A673 (cell line): ENCODE results near the gene KRT28. TPM values are rescaled to one million over a fixed set of nuclear protein-coding genes. Genes with fewer than 3 reads are reported as not detected.
A peak's percentile ranks its signal among the peaks of the same experiment; 100 is the strongest.

Experiments
- BruUV-seq: library from RNA; stranded (reverse); fragments of 400-500 nt; replicated peaks from 2 replicates; lab custom pipeline; 2021; lab: Mats Ljungman, UMichigan
- CTCF ChIA-PET: fragments of 300-600 bp; sonication (Branson Sonifier 250); formaldehyde crosslinking; loops from one replicate; lab custom pipeline; 2022; ENCODE audit warnings: antibody characterized with exemption; lab: Charles Lee
- POLR2A ChIA-PET: fragments of 300-600 bp; sonication (Branson Sonifier 250); formaldehyde crosslinking; loops from one replicate; lab custom pipeline; 2022; ENCODE audit warnings: antibody characterized with exemption; ENCODE audit not compliant: low non-redundant PET; lab: Charles Lee
- DNase-seq: peaks from one replicate; pipeline ENCODE4 v3.0.0-alpha.2; 2015; ENCODE audit warnings: low spot score
- H3K27ac ChIP-seq: fragments of 200-600 bp; sonication (generic); 2 replicates; pipeline ENCODE4 v1.5.1; 2016; ENCODE audit warnings: mixed run types, low read depth, mild to moderate bottlenecking, mixed read lengths, antibody characterized with exemption, low read length; ENCODE audit not compliant: poor library complexity, severe bottlenecking
- H3K27me3 ChIP-seq: fragments of 200-600 bp; sonication (generic); replicated peaks from 2 replicates; pipeline ENCODE4 v1.6.1; 2017; ENCODE audit warnings: mixed run types, low read depth, mild to moderate bottlenecking, mixed read lengths, antibody characterized with exemption, low read length; ENCODE audit not compliant: insufficient read depth, poor library complexity
- H3K36me3 ChIP-seq: fragments of 200-600 bp; sonication (generic); 2 replicates; pipeline ENCODE4 v1.6.1; 2016; ENCODE audit warnings: mixed run types, mild to moderate bottlenecking, mixed read lengths, antibody characterized with exemption, low read length; ENCODE audit not compliant: insufficient read depth, poor library complexity, severe bottlenecking
- H3K4me1 ChIP-seq: fragments of 200-600 bp; sonication (generic); 2 replicates; pipeline ENCODE4 v1.6.1; 2017; ENCODE audit warnings: mixed run types, mild to moderate bottlenecking, mixed read lengths, antibody characterized with exemption, low read length; ENCODE audit not compliant: insufficient read depth, poor library complexity, severe bottlenecking
- H3K4me3 ChIP-seq: fragments of 200-600 bp; sonication (generic); 2 replicates; pipeline ENCODE4 v1.5.1; 2016; ENCODE audit warnings: low read depth, mixed run types, mild to moderate bottlenecking, mixed read lengths, low read length; ENCODE audit not compliant: poor library complexity, severe bottlenecking
- H3K9me3 ChIP-seq: fragments of 200-600 bp; sonication (generic); 2 replicates; pipeline ENCODE4 v1.6.1; 2016; ENCODE audit warnings: mixed run types, low read depth, mild to moderate bottlenecking, mixed read lengths, antibody characterized with exemption, low read length; ENCODE audit not compliant: poor library complexity, severe bottlenecking
- EZH2 ChIP-seq: fragments of 200-600 bp; sonication (generic); IDR thresholded peaks from 2 replicates; pipeline ENCODE4 v1.6.1; 2017; ENCODE audit warnings: borderline replicate concordance, low read depth, mild to moderate bottlenecking, mixed read lengths, antibody characterized with exemption, low read length; ENCODE audit not compliant: poor library complexity, severe bottlenecking
- intact Hi-C: fragments of 100-400 bp; cut with micrococcal nuclease; formaldehyde crosslinking; loops from one replicate; pipeline ENCODE4 v1.10.0; 2022; ENCODE audit not compliant: unreplicated experiment
- total RNA-seq: library from RNA; stranded (reverse); gene quantifications from 2 replicates; pipeline ENCODE4 v1.2.3, GENCODE V29; 2021
- TF ChIP-seq, protein P1 (sequence below): fragments of 300-800, 200-600 bp; sonication (generic); conservative IDR thresholded peaks from 2 replicates; pipeline ENCODE4 v1.5.1; 2017; ENCODE audit warnings: low read depth, mild to moderate bottlenecking, antibody characterized with exemption, low read length, moderate library complexity, mixed read lengths

The KRT28 gene
- total RNA-seq, 1 experiment from 2014 or later, result not detected

DNA sequence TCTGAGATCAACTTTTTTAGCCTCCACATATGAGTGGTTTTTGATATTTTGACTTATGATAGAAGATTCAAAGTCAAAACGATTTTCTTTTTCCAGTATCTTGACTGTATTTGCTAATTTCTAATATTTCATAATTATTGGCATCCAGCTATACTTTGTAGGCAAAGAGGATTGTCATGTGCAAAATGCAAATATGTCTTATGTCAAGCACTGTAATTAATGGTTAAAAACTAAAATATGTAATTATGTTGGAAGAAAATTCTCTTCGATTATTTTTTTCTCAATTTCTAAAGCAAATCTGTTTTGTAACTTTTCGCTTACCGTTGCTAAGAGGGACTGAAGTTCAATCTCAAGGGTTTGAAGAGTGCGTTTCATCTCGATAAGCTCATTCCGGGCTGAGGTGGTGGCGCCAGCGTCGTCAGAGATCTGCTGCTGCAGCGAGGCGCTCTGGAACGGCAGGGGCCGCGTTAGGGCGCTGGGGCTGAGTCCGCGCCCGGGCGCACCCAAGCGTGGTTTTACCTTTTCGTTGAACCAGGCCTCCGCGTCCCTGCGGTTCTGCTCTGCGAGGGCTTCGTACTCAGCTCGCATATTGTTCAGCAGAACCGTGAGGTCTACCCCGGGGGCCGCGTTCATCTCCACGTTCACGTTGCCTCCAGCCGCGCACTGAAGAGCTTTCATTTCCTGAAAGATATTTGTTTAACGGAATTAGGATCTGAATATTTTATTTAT, 20.4 kb downstream of the KRT28 start:
- TF ChIP-seq, protein P1, sequence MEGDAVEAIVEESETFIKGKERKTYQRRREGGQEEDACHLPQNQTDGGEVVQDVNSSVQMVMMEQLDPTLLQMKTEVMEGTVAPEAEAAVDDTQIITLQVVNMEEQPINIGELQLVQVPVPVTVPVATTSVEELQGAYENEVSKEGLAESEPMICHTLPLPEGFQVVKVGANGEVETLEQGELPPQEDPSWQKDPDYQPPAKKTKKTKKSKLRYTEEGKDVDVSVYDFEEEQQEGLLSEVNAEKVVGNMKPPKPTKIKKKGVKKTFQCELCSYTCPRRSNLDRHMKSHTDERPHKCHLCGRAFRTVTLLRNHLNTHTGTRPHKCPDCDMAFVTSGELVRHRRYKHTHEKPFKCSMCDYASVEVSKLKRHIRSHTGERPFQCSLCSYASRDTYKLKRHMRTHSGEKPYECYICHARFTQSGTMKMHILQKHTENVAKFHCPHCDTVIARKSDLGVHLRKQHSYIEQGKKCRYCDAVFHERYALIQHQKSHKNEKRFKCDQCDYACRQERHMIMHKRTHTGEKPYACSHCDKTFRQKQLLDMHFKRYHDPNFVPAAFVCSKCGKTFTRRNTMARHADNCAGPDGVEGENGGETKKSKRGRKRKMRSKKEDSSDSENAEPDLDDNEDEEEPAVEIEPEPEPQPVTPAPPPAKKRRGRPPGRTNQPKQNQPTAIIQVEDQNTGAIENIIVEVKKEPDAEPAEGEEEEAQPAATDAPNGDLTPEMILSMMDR, result no peak
- TF ChIP-seq EZH2, result no peak
- DNase-seq, result peak; percentile 24
- intact Hi-C loops, result no loop called here
- Histone ChIP-seq H3K9me3 (no peaks in the 10 kb centered on the region), H3K4me1 (no peaks in the 10 kb centered on the region), H3K27ac (no peak overlapping the region), H3K36me3 (no peaks in the 10 kb centered on the region), H3K27me3 (no peaks in the 10 kb centered on the region), H3K4me3 (peak overlapping the region; percentile 31)
- POLR2A ChIA-PET, result no interaction called here
- CTCF ChIA-PET, result no interaction called here
- BruUV-seq, result no TSS peak

DNA sequence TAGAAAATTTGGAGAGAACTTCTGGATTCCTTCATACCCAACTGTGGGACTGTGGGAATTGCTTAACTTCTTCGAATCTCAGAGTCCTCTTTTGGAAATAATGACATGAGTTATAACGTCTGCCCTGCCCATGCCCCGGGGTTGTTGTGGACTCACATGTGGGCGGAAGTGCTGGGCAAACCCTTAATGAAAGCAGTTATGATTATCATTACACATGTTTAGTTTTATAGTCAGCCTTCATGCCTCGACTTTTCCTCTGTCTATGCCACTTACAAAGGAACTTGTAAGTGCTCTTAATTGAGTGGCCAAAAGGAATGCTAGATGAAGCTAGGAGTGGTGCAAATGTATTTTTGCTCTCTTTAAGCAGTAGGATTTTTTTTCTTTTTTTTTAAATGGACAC, 21.3 kb downstream of the KRT28 start:
- H3K4me1 ChIP-seq, result no peaks in the 10 kb centered on the region
- CTCF ChIA-PET, result no interaction called here
- BruUV-seq, result no TSS peak
- no peaks in the 10 kb centered on the region for H3K27me3 ChIP-seq
- intact Hi-C loops, result no loop called here
- H3K27ac ChIP-seq, result no peak overlapping the region
- DNase-seq, result no peak
- no peaks in the 10 kb centered on the region for H3K9me3 ChIP-seq
- TF ChIP-seq, protein P1, result no peak
- TF ChIP-seq EZH2, result no peak
- no peaks in the 10 kb centered on the region for H3K36me3 ChIP-seq
- no peak overlapping the region for H3K4me3 ChIP-seq
- POLR2A ChIA-PET, result no interaction called here

DNA sequence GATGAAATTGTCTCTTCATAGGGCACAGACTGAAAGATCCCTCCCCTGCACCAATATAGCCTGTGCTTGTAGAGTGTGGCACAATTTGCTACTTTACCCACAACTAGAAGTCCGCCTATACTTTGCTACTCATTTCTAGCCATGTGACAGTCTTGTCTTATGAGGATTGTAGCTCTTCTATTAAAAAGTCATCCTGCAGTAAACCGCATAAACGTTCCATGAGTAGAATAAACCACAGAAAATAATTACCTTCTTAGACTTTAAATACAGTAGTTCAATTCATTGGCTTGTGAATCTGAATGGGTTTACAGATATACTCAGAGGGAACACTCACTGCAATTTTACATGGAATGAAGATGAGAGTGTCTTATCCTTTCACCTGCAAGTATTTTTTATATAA, 21.8 kb downstream of the KRT28 start:
- CTCF ChIA-PET, result no interaction called here
- Histone ChIP-seq H3K27ac (no peak overlapping the region), H3K9me3 (no peaks in the 10 kb centered on the region), H3K4me3 (no peak overlapping the region), H3K27me3 (no peaks in the 10 kb centered on the region), H3K4me1 (no peaks in the 10 kb centered on the region), H3K36me3 (no peaks in the 10 kb centered on the region)
- no peak for DNase-seq
- POLR2A ChIA-PET, result no interaction called here
- BruUV-seq, result no TSS peak
- TF ChIP-seq, protein P1, result no peak
- TF ChIP-seq EZH2, result no peak
- intact Hi-C loops, result no loop called here
